ENCODE data around the gene LAMC1.

Gene LAMC1

GRCh38 chr1:183080406-183080805 is 57.2 kb downstream of the LAMC1 start:
- DNase-seq = no peak

- DNase-seq = no peak
Measured at GRCh38 chr1:183081402-183082120, 58.3 kb downstream of the LAMC1 start.

GRCh38 chr1:183082650-183083049 is 59.4 kb downstream of the LAMC1 start:
- DNase-seq = no peak

- DNase-seq = no peak
Measured at GRCh38 chr1:183087001-183087400, 63.8 kb downstream of the LAMC1 start.

GRCh38 chr1:183089025-183089639 is 65.9 kb downstream of the LAMC1 start:
- DNase-seq = peak; percentile 59

- DNase-seq = no peak
Measured at GRCh38 chr1:183090391-183091006, 67.3 kb downstream of the LAMC1 start.

GRCh38 chr1:183091181-183091580 is 68.0 kb downstream of the LAMC1 start:
- no peak for DNase-seq

- no peak for DNase-seq
Measured at GRCh38 chr1:183092350-183092749, 69.1 kb downstream of the LAMC1 start.

- no peak for DNase-seq
Measured at GRCh38 chr1:183093066-183093668, 69.9 kb downstream of the LAMC1 start.

GRCh38 chr1:183093786-183094298 is 70.6 kb downstream of the LAMC1 start:
- DNase-seq = no peak

- DNase-seq = no peak
Measured at GRCh38 chr1:183094351-183094750, 71.1 kb downstream of the LAMC1 start.

GRCh38 chr1:183096351-183096750 is 73.1 kb downstream of the LAMC1 start:
- DNase-seq = no peak

GRCh38 chr1:183096894-183097293 is 73.7 kb downstream of the LAMC1 start:
- DNase-seq = no peak

GRCh38 chr1:183097438-183098051 is 74.3 kb downstream of the LAMC1 start:
- DNase-seq = peak; percentile 23

- no peak for DNase-seq
Measured at GRCh38 chr1:183098317-183098716, 75.1 kb downstream of the LAMC1 start.

- DNase-seq = no peak
Measured at GRCh38 chr1:183100361-183100974, 77.2 kb downstream of the LAMC1 start.

- DNase-seq = no peak
Measured at GRCh38 chr1:183101081-183101480, 77.9 kb downstream of the LAMC1 start.

- no peak for DNase-seq
Measured at GRCh38 chr1:183101841-183102276, 78.6 kb downstream of the LAMC1 start.

GRCh38 chr1:183103147-183103546 is 79.9 kb downstream of the LAMC1 start:
- DNase-seq = no peak

- no peak for DNase-seq
Measured at GRCh38 chr1:183103577-183103976, 80.4 kb downstream of the LAMC1 start.

GRCh38 chr1:183105449-183105848 is 82.2 kb downstream of the LAMC1 start:
- no peak for DNase-seq

GRCh38 chr1:183106166-183106565 is 82.9 kb downstream of the LAMC1 start:
- DNase-seq = no peak

- DNase-seq = no peak
Measured at GRCh38 chr1:183106746-183107145, 83.5 kb downstream of the LAMC1 start.

Measured in DMS79 (cell line).